Activated T-cell treated with anti-CD3 and anti-CD28 coated beads, Interleukin-2, amount 50 U/mL, for 24 hours (primary cell): ENCODE measurements around the gene PYCR2.
A peak's percentile ranks its signal among the peaks of the same experiment; 100 is the strongest.

Source experiments
- DNase-seq: peaks from one replicate; pipeline ENCODE4 v3.0.0-alpha.2; 2020
- H3K27ac Mint-ChIP-seq: 2 replicates; pipeline ENCODE4 v1.8.0; 2020; ENCODE audit warnings: mild to moderate bottlenecking, mixed read lengths
- H3K27me3 Mint-ChIP-seq: 2 replicates; pipeline ENCODE4 v1.8.0; 2020; ENCODE audit warnings: mixed read lengths
- H3K36me3 Mint-ChIP-seq: 2 replicates; pipeline ENCODE4 v1.8.0; 2020; ENCODE audit warnings: low read depth, mixed read lengths
- H3K4me1 Mint-ChIP-seq: 2 replicates; pipeline ENCODE4 v1.8.0; 2020; ENCODE audit warnings: low read depth, mixed read lengths
- H3K4me3 Mint-ChIP-seq: 2 replicates; pipeline ENCODE4 v1.8.0; 2020; ENCODE audit warnings: mild to moderate bottlenecking, moderate library complexity, mixed read lengths
- H3K9me3 Mint-ChIP-seq: 2 replicates; pipeline ENCODE4 v1.8.0; 2020; ENCODE audit warnings: mixed read lengths

Gene PYCR2

GRCh38 chr1:225883616-225884265, 40.3 kb downstream of the PYCR2 start:
- peak overlapping the region; percentile 85 for H3K4me3 Mint-ChIP-seq
- H3K9me3 Mint-ChIP-seq: no peaks in the 10 kb centered on the region
- H3K4me1 Mint-ChIP-seq: peaks cover 39% of the 10 kb centered on the region
- H3K27me3 Mint-ChIP-seq: no peaks in the 10 kb centered on the region
- H3K27ac Mint-ChIP-seq: peak overlapping the region; percentile 77
- no peak for DNase-seq
- H3K36me3 Mint-ChIP-seq: peaks cover 6% of the 10 kb centered on the region

- H3K4me3 Mint-ChIP-seq: peak overlapping the region; percentile 85
- DNase-seq: peak; percentile 63
- peaks cover 6% of the 10 kb centered on the region for H3K36me3 Mint-ChIP-seq
- H3K27ac Mint-ChIP-seq: peak overlapping the region; percentile 90
- H3K4me1 Mint-ChIP-seq: peaks cover 45% of the 10 kb centered on the region
- H3K9me3 Mint-ChIP-seq: no peaks in the 10 kb centered on the region
- H3K27me3 Mint-ChIP-seq: no peaks in the 10 kb centered on the region
Observed at GRCh38 chr1:225882694-225883615, 41.1 kb downstream of the PYCR2 start.

- Mint-ChIP-seq H3K36me3 (peaks cover 13% of the 10 kb centered on the region), H3K9me3 (no peaks in the 10 kb centered on the region), H3K4me3 (peak within 1 kb of the TSS; percentile 85), H3K4me1 (peaks cover 53% of the 10 kb centered on the region), H3K27me3 (no peaks in the 10 kb centered on the region), H3K27ac (peak within 1 kb of the TSS; percentile 90)
- peak; percentile 90 for DNase-seq
Observed at GRCh38 chr1:225881959-225882693, 41.9 kb downstream of the PYCR2 start, which contains the start of gene TMEM63A. TSS of gene TMEM63A (minus strand) at chr1:225882380. CDS start at chr1:225877580, 4,800 bp downstream.

- H3K4me1 Mint-ChIP-seq: peaks cover 60% of the 10 kb centered on the region
- H3K27me3 Mint-ChIP-seq: no peaks in the 10 kb centered on the region
- peak; percentile 60 for DNase-seq
- peak overlapping the region; percentile 85 for H3K4me3 Mint-ChIP-seq
- H3K36me3 Mint-ChIP-seq: peaks cover 19% of the 10 kb centered on the region
- H3K27ac Mint-ChIP-seq: peak overlapping the region; percentile 90
- no peaks in the 10 kb centered on the region for H3K9me3 Mint-ChIP-seq
Observed at GRCh38 chr1:225881081-225881958, 42.7 kb downstream of the PYCR2 start.

GRCh38 chr1:225880636-225881035, 43.4 kb downstream of the PYCR2 start:
- H3K4me3 Mint-ChIP-seq: peak overlapping the region; percentile 85
- H3K27ac Mint-ChIP-seq: peak overlapping the region; percentile 90
- DNase-seq: no peak
- H3K36me3 Mint-ChIP-seq: peaks cover 20% of the 10 kb centered on the region
- peaks cover 66% of the 10 kb centered on the region for H3K4me1 Mint-ChIP-seq
- H3K9me3 Mint-ChIP-seq: no peaks in the 10 kb centered on the region
- no peaks in the 10 kb centered on the region for H3K27me3 Mint-ChIP-seq

GRCh38 chr1:225880222-225880588, 43.8 kb downstream of the PYCR2 start:
- peak; percentile 41 for DNase-seq
- peak overlapping the region; percentile 90 for H3K27ac Mint-ChIP-seq
- no peaks in the 10 kb centered on the region for H3K9me3 Mint-ChIP-seq
- peaks cover 22% of the 10 kb centered on the region for H3K36me3 Mint-ChIP-seq
- peak overlapping the region; percentile 85 for H3K4me3 Mint-ChIP-seq
- no peaks in the 10 kb centered on the region for H3K27me3 Mint-ChIP-seq
- H3K4me1 Mint-ChIP-seq: peaks cover 70% of the 10 kb centered on the region

GRCh38 chr1:225879521-225880221, 44.4 kb downstream of the PYCR2 start:
- peak overlapping the region; percentile 90 for H3K27ac Mint-ChIP-seq
- no peaks in the 10 kb centered on the region for H3K9me3 Mint-ChIP-seq
- H3K36me3 Mint-ChIP-seq: peaks cover 28% of the 10 kb centered on the region
- peak; percentile 46 for DNase-seq
- no peaks in the 10 kb centered on the region for H3K27me3 Mint-ChIP-seq
- peak overlapping the region; percentile 85 for H3K4me3 Mint-ChIP-seq
- H3K4me1 Mint-ChIP-seq: peaks cover 72% of the 10 kb centered on the region

- no peaks in the 10 kb centered on the region for H3K27me3 Mint-ChIP-seq
- peak overlapping the region; percentile 60 for H3K27ac Mint-ChIP-seq
- H3K36me3 Mint-ChIP-seq: peaks cover 41% of the 10 kb centered on the region
- DNase-seq: no peak
- H3K9me3 Mint-ChIP-seq: no peaks in the 10 kb centered on the region
- H3K4me3 Mint-ChIP-seq: no peak overlapping the region
- peaks cover 72% of the 10 kb centered on the region for H3K4me1 Mint-ChIP-seq
Observed at GRCh38 chr1:225878282-225878681, 45.8 kb downstream of the PYCR2 start.

GRCh38 chr1:225877580-225877979, 46.5 kb downstream of the PYCR2 start:
- Mint-ChIP-seq H3K9me3 (no peaks in the 10 kb centered on the region), H3K36me3 (peaks cover 45% of the 10 kb centered on the region), H3K27ac (peak overlapping the region; percentile 60), H3K4me1 (peaks cover 74% of the 10 kb centered on the region), H3K4me3 (no peak overlapping the region), H3K27me3 (no peaks in the 10 kb centered on the region)
- DNase-seq: no peak

- peaks cover 45% of the 10 kb centered on the region for H3K36me3 Mint-ChIP-seq
- H3K27ac Mint-ChIP-seq: peak overlapping the region; percentile 60
- no peaks in the 10 kb centered on the region for H3K9me3 Mint-ChIP-seq
- no peak for DNase-seq
- H3K27me3 Mint-ChIP-seq: no peaks in the 10 kb centered on the region
- peaks cover 75% of the 10 kb centered on the region for H3K4me1 Mint-ChIP-seq
- H3K4me3 Mint-ChIP-seq: no peak overlapping the region
Observed at GRCh38 chr1:225876900-225877510, 47.0 kb downstream of the PYCR2 start.

GRCh38 chr1:225875044-225875815, 48.8 kb downstream of the PYCR2 start:
- DNase-seq: no peak
- Mint-ChIP-seq H3K9me3 (no peaks in the 10 kb centered on the region), H3K27me3 (no peaks in the 10 kb centered on the region), H3K4me1 (peaks cover 71% of the 10 kb centered on the region), H3K27ac (peak overlapping the region; percentile 73), H3K36me3 (peaks cover 62% of the 10 kb centered on the region), H3K4me3 (no peak overlapping the region)

GRCh38 chr1:225874431-225874830, 49.6 kb downstream of the PYCR2 start:
- peaks cover 63% of the 10 kb centered on the region for H3K4me1 Mint-ChIP-seq
- peaks cover 65% of the 10 kb centered on the region for H3K36me3 Mint-ChIP-seq
- no peak overlapping the region for H3K4me3 Mint-ChIP-seq

More at GRCh38 chr1:225874431-225874830, 49.6 kb downstream of the PYCR2 start:
- Mint-ChIP-seq H3K27me3 (no peaks in the 10 kb centered on the region), H3K27ac (peak overlapping the region; percentile 73), H3K9me3 (no peaks in the 10 kb centered on the region)
- DNase-seq: no peak
